ENCODE measurements around the gene ATF7IP.

The ATF7IP gene

GRCh38 chr12:14422516-14423230, 57.2 kb downstream of the ATF7IP start:
- DNase-seq = no peak

GRCh38 chr12:14424545-14424944, 59.1 kb downstream of the ATF7IP start:
- DNase-seq = no peak

GRCh38 chr12:14426792-14427191, 61.3 kb downstream of the ATF7IP start:
- no peak for DNase-seq

GRCh38 chr12:14427929-14428328, 62.4 kb downstream of the ATF7IP start:
- DNase-seq = no peak

GRCh38 chr12:14430394-14430986, 65.0 kb downstream of the ATF7IP start:
- DNase-seq = no peak

- DNase-seq = no peak
Measured at GRCh38 chr12:14431975-14432374, 66.5 kb downstream of the ATF7IP start.

GRCh38 chr12:14435627-14436026, 70.1 kb downstream of the ATF7IP start:
- DNase-seq = no peak

GRCh38 chr12:14442221-14442881, 76.9 kb downstream of the ATF7IP start:
- DNase-seq = no peak

- no peak for DNase-seq
Measured at GRCh38 chr12:14443531-14443930, 78.0 kb downstream of the ATF7IP start.

- no peak for DNase-seq
Measured at GRCh38 chr12:14450479-14450878, 85.0 kb downstream of the ATF7IP start.

- DNase-seq = no peak
Measured at GRCh38 chr12:14452336-14452735, 86.9 kb downstream of the ATF7IP start.

- DNase-seq = no peak
Measured at GRCh38 chr12:14452865-14453264, 87.4 kb downstream of the ATF7IP start.

- peak; percentile 22 for DNase-seq
Measured at GRCh38 chr12:14454098-14454907, 88.8 kb downstream of the ATF7IP start.

- no peak for DNase-seq
Measured at GRCh38 chr12:14460212-14460841, 94.8 kb downstream of the ATF7IP start.

GRCh38 chr12:14471497-14471896, 106.0 kb downstream of the ATF7IP start:
- peak; percentile 21 for DNase-seq

GRCh38 chr12:14473707-14474287, 108.3 kb downstream of the ATF7IP start:
- no peak for DNase-seq

- DNase-seq = no peak
Measured at GRCh38 chr12:14479004-14479403, 113.5 kb downstream of the ATF7IP start.

- no peak for DNase-seq
Measured at GRCh38 chr12:14481201-14481600, 115.7 kb downstream of the ATF7IP start.

- no peak for DNase-seq
Measured at GRCh38 chr12:14482361-14482760, 116.9 kb downstream of the ATF7IP start.

GRCh38 chr12:14482886-14483285, 117.4 kb downstream of the ATF7IP start:
- DNase-seq = no peak

GRCh38 chr12:14495326-14495725, 129.8 kb downstream of the ATF7IP start:
- no peak for DNase-seq
